Fibroblast of mammary gland (primary cell): ENCODE measurements around the gene NTSR2.
A peak's percentile ranks its signal among the peaks of the same experiment; 100 is the strongest.

Experiments used
- DNase-seq: peaks from one replicate; pipeline ENCODE4 v3.0.0-alpha.2; 2010; ENCODE audit warnings: low read depth
- H3K4me3 ChIP-seq: 2 replicates; pipeline ENCODE4 v1.5.1; 2011; ENCODE audit warnings: low read depth, mild to moderate bottlenecking, low read length, moderate library complexity; ENCODE audit not compliant: control insufficient read depth
- TF ChIP-seq, protein P1 (sequence below): conservative IDR thresholded peaks from 2 replicates; pipeline ENCODE4 v1.5.1; 2011; ENCODE audit warnings: low read depth, low read length, inconsistent platforms; ENCODE audit not compliant: control insufficient read depth, insufficient read depth

Gene NTSR2

DNA sequence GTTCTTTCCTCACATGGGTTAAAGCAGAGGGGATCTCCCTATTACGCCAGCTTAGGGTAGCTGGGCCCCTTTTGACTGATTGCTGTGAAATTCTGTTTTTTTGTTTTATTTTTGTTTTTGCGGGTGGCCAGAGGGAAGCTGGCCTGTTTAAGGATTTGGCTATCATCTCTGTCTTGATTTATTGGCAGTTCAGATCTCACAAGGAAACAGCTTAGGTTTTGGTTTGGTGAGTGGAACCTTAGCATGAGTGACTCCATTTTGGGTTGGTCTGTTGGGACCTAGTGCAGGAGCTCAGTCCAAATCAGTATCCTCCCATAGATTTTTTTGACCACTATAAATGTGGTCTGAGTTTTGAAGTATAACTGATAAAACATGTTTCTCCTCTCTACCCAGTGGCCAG, 25.6 kb upstream of the NTSR2 start:
- TF ChIP-seq, protein P1, sequence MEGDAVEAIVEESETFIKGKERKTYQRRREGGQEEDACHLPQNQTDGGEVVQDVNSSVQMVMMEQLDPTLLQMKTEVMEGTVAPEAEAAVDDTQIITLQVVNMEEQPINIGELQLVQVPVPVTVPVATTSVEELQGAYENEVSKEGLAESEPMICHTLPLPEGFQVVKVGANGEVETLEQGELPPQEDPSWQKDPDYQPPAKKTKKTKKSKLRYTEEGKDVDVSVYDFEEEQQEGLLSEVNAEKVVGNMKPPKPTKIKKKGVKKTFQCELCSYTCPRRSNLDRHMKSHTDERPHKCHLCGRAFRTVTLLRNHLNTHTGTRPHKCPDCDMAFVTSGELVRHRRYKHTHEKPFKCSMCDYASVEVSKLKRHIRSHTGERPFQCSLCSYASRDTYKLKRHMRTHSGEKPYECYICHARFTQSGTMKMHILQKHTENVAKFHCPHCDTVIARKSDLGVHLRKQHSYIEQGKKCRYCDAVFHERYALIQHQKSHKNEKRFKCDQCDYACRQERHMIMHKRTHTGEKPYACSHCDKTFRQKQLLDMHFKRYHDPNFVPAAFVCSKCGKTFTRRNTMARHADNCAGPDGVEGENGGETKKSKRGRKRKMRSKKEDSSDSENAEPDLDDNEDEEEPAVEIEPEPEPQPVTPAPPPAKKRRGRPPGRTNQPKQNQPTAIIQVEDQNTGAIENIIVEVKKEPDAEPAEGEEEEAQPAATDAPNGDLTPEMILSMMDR = no peak
- H3K4me3 ChIP-seq = no peak overlapping the region
- no peak for DNase-seq

DNA sequence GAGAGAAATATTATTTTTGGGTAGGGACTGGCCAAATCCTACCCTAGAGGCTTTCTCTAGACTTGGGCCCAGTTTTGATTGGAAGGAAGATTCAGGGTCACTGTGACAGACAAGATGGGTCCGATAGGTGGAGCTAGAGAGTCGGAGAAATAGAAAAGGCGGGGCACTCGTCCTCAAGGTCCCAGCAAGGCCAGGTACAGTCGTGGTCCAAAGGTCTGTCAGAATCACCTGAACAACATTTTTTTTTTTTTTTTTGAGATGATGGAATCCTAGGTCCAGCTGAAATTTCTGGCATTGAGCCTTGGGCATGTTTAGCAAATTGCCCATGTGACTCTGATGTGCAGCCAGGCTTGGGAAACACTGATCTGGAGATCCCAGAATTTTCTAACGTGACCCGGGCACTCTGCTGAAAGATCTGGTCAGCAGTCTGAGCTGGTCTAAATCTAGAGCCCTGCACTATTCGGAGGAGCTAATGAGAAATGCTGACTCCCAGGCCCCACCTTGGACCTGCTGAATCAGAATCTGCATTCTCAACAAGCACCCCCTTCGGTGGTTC, 23.0 kb upstream of the NTSR2 start:
- peak; percentile 66 for DNase-seq
- TF ChIP-seq, protein P1 = peak; percentile 86

DNA sequence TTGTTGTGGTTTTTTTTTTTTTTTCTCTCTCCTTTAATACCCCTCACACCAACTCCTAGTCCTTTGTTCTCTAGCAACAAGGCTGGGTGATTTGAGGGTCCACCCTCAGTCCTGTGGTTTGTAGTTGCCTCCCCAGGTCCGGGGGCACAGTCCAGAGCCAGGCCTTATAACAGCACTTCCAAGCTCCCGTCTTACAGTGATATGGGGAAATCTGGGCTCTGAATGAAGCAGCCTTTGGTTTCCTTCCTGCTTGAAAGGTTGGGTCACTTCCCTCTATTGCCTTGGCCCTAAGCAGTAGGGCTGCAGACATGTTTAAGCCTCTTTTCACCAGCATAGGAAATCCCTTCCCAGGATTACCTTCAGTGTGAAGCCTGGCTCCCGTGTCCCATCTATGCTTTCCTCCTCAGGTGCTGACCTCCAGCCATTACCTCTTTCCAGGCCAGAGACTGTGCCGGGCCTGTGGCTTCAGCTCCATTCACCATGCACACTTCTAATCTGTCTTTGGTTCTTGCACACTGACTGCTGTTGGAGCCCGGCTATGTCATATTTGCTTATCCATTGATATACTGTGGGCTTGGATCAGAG, 21.2 kb upstream of the NTSR2 start:
- H3K4me3 ChIP-seq = no peak overlapping the region
- DNase-seq = no peak
- TF ChIP-seq, protein P1 = no peak

More for the DNA sequence above, 23.0 kb upstream of the NTSR2 start:
- H3K4me3 ChIP-seq = no peak overlapping the region

DNA sequence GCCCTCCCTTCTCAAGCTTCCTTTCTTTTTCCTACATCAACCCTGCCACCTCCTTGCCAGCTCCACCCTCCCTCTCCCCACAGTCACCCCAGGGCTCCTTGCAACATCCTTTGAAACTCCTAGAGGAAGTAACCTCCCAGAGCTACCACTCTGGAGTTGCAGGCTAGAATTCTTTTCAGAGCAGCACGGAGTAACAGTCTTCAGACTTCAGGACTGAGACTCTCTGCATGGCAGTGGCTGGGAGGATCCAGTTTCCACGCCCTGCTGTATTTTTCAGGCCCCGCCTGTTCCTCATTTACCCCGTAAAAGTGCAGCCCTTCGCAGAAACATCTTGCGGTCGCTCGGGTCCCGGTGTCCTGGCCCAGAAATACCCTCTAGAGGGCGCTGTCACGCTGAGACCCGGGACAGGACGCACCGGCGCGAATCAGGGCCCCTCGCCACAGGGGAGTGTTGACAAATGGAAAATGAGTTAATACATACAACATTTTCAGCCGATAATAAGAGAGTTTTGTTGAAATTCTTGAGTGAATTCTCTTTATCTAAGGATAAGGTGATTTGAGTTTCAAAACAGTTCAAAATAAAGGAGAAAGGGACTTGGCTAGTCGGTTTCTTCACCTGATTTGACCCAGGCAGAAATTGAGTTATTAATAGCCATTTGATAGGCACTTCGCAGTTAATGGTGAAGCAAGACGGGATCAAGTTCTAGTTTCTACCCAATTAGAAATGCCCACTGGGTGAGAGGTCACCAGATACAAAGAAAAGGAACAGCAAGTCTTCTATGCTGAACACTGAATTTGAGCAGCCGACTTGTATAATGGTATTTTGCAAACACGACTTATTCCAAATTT, 18.5 kb upstream of the NTSR2 start:
- H3K4me3 ChIP-seq = peak overlapping the region; percentile 14
- peak; percentile 75 for DNase-seq

DNA sequence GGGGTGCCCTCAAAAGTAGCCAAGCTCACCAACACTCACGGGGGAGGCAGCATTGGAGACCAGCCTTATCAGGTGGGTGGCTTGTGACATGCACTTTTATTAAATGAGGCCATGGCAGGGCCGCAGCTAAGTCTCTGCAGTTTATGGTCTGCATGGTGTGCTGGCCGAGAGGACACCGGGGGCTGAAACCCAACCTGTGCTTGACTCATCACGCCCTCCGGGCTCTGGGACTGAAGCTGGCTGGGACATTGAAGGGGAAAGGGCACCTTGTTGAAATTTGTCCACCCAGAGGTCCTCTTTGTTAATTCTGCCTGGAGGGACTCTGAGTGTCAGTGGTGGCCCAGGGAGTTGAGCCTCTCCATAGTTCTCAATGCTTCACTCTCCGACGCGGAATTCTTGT, 17.7 kb upstream of the NTSR2 start:
- no peak for DNase-seq
- no peak overlapping the region for H3K4me3 ChIP-seq
- TF ChIP-seq, protein P1 = no peak

More for the DNA sequence above, 18.5 kb upstream of the NTSR2 start:
- TF ChIP-seq, protein P1 = peak; percentile 75

DNA sequence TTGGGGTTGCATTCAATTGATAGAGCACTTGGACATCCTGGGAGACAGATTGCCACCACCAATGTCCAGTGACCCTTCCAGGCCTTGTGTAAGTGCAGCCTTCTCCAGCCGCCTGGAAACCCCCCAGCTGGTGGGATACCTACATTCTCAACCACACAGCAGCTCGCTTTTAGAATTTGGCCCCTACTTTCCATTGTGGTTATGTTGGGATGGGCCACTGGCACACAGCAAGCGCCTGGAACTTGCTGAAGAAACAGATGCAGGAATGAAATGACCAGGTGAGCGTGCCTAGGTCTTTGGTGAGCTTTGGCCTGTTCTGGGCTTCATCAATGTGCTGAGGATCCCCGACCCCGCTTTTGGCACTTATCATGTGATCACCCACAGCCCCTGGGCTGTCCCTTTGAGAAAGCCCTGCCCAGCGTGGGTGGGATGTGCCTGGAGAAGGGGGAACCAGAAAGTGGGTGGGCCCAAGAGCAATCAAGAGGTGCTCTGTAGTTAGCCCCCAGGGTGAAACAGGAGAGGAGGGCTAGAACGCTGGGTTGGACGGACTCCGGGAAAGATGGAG, 16.0 kb upstream of the NTSR2 start:
- no peak overlapping the region for H3K4me3 ChIP-seq
- TF ChIP-seq, protein P1 = no peak
- no peak for DNase-seq
